HCT116 (cell line): ENCODE measurements around the gene HSF4.

Experiments used
- CTCF ChIP-seq, 3 experiments: fragments of 200-600 bp in 1 of 3; sonication (generic) in 1 of 3; IDR thresholded peaks in 2 of 3; conservative IDR thresholded peaks in 1 of 3; 2 replicates each; pipeline ENCODE4 v1.5.1; 2012 to 2017; ENCODE audit warnings: low read depth in 2 of 3, low read length in 2 of 3, antibody characterized with exemption in 1 of 3, borderline replicate concordance in 1 of 3, control low read depth in 1 of 3, mild to moderate bottlenecking in 1 of 3, mixed read lengths in 1 of 3, mixed run types in 1 of 3, moderate library complexity in 1 of 3; ENCODE audit not compliant: insufficient read depth in 1 of 3
- JUND ChIP-seq: IDR thresholded peaks from 2 replicates; pipeline ENCODE4 v1.6.1; 2012
- POLR2AphosphoS5 ChIP-seq: IDR thresholded peaks from 2 replicates; pipeline ENCODE4 v1.6.1; 2011; ENCODE audit warnings: mild to moderate bottlenecking, low read depth, low read length, moderate library complexity
- RAD21 ChIP-seq: IDR thresholded peaks from 2 replicates; pipeline ENCODE4 v1.6.1; 2012; ENCODE audit warnings: low read depth, mild to moderate bottlenecking

- TF ChIP-seq CTCF (IDR thresholded peaks at IDR 0.05 in 2 of 3, conservative IDR thresholded peaks at IDR 0.05 in 1 of 3; ENCODE audit: borderline replicate concordance in 1 of 3, insufficient read depth in 1 of 3, low read depth in 2 of 3, low read length in 2 of 3) (no peak), RAD21 (no peak), POLR2AphosphoS5 (no peak), JUND (no peak)
Measured at GRCh38 chr16:67137605-67138004, 26.9 kb upstream of the HSF4 start.
